ENCODE results near the gene CST5.
"Not testable (repeated sequence)": the region's sequence is repeated elsewhere in the genome, so short reads cannot be mapped to it uniquely, and the experiment has no call there.

Gene CST5

GRCh38 chr20:23887856-23888255, 8.3 kb upstream of the CST5 start:
- no peak for TF ChIP-seq CTCF (IDR thresholded peaks at IDR 0.05)
- no peak for TF ChIP-seq ZFX (IDR thresholded peaks at IDR 0.05; ENCODE audit: borderline replicate concordance)
- no peak overlapping the region for H3K27ac ChIP-seq

GRCh38 chr20:23884771-23885162, 5.2 kb upstream of the CST5 start:
- TF ChIP-seq CTCF (IDR thresholded peaks at IDR 0.05) (no peak), ZFX (IDR thresholded peaks at IDR 0.05; ENCODE audit: borderline replicate concordance) (no peak)
- no peak overlapping the region for H3K27ac ChIP-seq

DNA sequence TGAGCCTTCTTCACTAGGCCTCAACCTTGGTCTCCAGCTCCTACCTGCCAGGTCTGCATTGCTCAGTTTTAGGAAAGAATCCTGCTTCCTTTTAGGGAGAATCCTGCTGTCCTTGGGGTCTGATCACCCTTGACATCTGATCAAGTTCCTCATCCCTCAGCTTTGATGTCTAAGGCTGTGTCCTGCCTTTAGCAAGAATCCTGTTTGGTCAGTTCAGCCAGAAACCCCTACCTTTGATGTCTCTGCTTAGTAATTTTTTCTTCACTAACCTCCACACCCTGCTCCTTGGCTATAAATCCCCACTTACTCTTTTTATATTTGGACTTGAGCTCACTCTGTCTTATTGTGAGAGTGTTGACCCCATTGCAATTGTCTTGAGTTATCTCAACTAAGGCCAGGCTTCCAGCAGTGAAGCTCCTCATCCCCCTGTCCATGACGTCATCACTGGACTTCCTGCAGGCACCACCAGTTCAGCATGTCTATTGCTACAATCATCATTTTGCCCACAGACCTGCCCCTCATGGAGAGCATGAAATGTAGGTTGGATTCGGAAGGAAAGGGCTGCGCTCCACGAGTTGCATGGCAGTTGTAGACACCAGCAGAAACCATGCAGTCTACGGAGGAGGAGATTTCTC, 4.7 kb upstream of the CST5 start:
- no peak overlapping the region for H3K27ac ChIP-seq
- TF ChIP-seq CTCF (IDR thresholded peaks at IDR 0.05) = no peak
- no peak for TF ChIP-seq ZFX (IDR thresholded peaks at IDR 0.05; ENCODE audit: borderline replicate concordance)

GRCh38 chr20:23881371-23881770, 1.8 kb upstream of the CST5 start:
- no peak for TF ChIP-seq ZFX (IDR thresholded peaks at IDR 0.05; ENCODE audit: borderline replicate concordance)
- no peak for TF ChIP-seq CTCF (IDR thresholded peaks at IDR 0.05)
- no peak overlapping the region for H3K27ac ChIP-seq

GRCh38 chr20:23880417-23880816, 869 bp upstream of the CST5 start:
- no peak for TF ChIP-seq CTCF (IDR thresholded peaks at IDR 0.05)
- no peak for TF ChIP-seq ZFX (IDR thresholded peaks at IDR 0.05; ENCODE audit: borderline replicate concordance)
- no peak overlapping the region for H3K27ac ChIP-seq

DNA sequence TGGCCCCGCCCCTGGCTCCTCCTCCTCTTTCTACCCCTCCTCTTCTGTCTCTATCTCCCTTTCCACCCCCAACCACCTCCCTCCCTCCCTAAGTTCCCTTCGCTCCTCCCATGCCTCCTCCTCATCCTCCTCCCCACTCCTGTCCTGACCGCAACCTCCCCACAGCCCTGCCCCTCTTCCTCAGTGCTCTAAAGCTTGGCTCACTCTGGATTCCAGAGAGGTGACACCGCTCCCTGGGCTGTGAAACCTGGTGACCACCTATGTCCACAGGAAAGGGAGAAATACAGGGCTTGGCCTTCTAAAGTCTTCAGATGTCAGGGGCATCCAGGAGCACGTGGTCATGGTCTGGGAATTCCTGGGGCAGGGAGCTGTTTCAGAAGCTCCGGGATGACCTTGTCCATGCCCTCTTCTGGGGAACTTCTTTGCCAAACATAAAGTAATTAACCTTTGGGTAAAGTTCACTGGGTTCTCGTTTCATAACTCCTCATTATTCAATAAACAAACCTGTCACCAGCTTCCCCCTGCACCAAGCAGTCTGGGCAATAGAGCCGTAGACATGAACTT, 345 bp upstream of the CST5 start:
- no peak overlapping the region for H3K27ac ChIP-seq
- no peak for TF ChIP-seq ZFX (IDR thresholded peaks at IDR 0.05; ENCODE audit: borderline replicate concordance)
- TF ChIP-seq CTCF (IDR thresholded peaks at IDR 0.05) = no peak

DNA sequence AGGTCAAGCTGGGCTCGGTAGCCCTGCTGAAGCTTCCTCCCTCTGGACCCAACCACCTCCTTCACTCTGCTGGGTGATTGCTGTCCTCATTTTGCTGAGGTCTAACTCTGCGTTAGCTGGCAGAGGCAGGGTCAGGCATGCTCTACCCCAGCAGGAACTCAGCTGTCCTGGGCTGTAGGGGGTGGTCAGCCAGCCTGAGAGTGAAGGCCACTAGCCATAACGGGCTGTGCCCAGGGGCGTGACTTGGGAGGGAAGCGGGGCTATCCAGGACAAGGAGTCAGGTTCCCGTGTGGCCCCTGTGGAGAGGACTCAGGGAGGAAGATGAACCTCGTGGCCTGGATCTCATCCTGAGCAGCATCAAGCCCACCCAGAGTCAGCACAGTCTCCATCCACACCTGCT, 761 bp downstream of the CST5 start:
- TF ChIP-seq ZFX (IDR thresholded peaks at IDR 0.05; ENCODE audit: borderline replicate concordance) (no peak), CTCF (IDR thresholded peaks at IDR 0.05) (no peak)

GRCh38 chr20:23878016-23878542, 1.5 kb downstream of the CST5 start:
- H3K27ac ChIP-seq = not testable (repeated sequence)

More for the DNA sequence above, 761 bp downstream of the CST5 start:
- H3K27ac ChIP-seq = no peak overlapping the region

Measured in 22Rv1 (cell line).